Measurements from ENCODE around the gene THEM4.

DNA sequence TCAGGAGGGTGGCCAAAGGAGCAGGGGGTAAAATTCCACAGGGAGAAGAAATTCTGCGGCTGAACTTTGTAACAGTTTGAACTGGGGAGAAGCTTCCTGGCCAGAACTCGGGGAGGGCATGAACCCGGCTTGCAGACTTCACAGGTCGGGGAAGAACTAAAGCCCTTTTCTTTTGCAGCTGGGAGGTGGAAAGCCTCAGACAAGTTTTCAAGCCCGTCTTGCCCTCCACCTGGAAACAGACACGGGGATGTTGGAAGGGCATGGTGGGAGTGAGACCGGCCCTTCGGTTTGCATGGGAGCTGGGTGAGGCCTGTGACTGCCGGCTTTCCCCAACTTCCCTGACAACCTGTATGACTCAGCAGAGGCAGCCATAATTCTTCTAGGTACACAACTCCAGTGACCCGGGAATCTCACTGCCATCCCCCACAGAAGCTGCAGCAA lies 11.3 kb downstream of the THEM4 start:
- TF ChIP-seq, protein P1, sequence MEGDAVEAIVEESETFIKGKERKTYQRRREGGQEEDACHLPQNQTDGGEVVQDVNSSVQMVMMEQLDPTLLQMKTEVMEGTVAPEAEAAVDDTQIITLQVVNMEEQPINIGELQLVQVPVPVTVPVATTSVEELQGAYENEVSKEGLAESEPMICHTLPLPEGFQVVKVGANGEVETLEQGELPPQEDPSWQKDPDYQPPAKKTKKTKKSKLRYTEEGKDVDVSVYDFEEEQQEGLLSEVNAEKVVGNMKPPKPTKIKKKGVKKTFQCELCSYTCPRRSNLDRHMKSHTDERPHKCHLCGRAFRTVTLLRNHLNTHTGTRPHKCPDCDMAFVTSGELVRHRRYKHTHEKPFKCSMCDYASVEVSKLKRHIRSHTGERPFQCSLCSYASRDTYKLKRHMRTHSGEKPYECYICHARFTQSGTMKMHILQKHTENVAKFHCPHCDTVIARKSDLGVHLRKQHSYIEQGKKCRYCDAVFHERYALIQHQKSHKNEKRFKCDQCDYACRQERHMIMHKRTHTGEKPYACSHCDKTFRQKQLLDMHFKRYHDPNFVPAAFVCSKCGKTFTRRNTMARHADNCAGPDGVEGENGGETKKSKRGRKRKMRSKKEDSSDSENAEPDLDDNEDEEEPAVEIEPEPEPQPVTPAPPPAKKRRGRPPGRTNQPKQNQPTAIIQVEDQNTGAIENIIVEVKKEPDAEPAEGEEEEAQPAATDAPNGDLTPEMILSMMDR (IDR thresholded peaks at IDR 0.05; ENCODE audit: insufficient read depth, low read depth, low read length), result no peak
- TF ChIP-seq EZH2 (IDR thresholded peaks at IDR 0.05; ENCODE audit: insufficient read depth, low read length), result no peak

All from astrocyte (in vitro differentiated cells and primary cell).